ACC112 (cell line): ENCODE results near the gene CEP112.

Source experiments
- H2AFZ ChIP-seq: fragments of 200-600 bp; sonication (generic); one replicate; pipeline ENCODE4 v1.6.0; 2017; ENCODE audit warnings: antibody characterized with exemption, low read length; ENCODE audit not compliant: unreplicated experiment
- H3K27ac ChIP-seq: fragments of 200-600 bp; sonication (generic); 2 replicates; pipeline ENCODE4 v1.5.1; 2014; ENCODE audit warnings: low read depth, mild to moderate bottlenecking, antibody characterized with exemption, low read length, moderate library complexity
- H3K27me3 ChIP-seq: fragments of 200-600 bp; sonication (generic); 2 replicates; pipeline ENCODE4 v1.6.1; 2014; ENCODE audit warnings: mild to moderate bottlenecking, antibody characterized with exemption, low read length, moderate library complexity, mixed read lengths; ENCODE audit not compliant: insufficient read depth
- H3K36me3 ChIP-seq: fragments of 200-600 bp; sonication (generic); 2 replicates; pipeline ENCODE4 v1.6.1; 2016; ENCODE audit warnings: mild to moderate bottlenecking, antibody characterized with exemption, low read length, moderate library complexity, mixed read lengths; ENCODE audit not compliant: insufficient read depth
- H3K4me1 ChIP-seq: fragments of 200-600 bp; sonication (generic); one replicate; pipeline ENCODE4 v1.6.1; 2016; ENCODE audit warnings: low read length, mixed read lengths; ENCODE audit not compliant: insufficient read depth, unreplicated experiment, control insufficient read depth
- H3K4me3 ChIP-seq: fragments of 200-600 bp; sonication (generic); 2 replicates; pipeline ENCODE4 v1.5.1; 2014; ENCODE audit warnings: mild to moderate bottlenecking, low read depth, low read length
- H3K79me2 ChIP-seq: fragments of 200-600 bp; sonication (generic); one replicate; pipeline ENCODE4 v1.6.0; 2016; ENCODE audit warnings: low read length; ENCODE audit not compliant: control insufficient read depth, unreplicated experiment, insufficient read depth

The CEP112 gene

DNA sequence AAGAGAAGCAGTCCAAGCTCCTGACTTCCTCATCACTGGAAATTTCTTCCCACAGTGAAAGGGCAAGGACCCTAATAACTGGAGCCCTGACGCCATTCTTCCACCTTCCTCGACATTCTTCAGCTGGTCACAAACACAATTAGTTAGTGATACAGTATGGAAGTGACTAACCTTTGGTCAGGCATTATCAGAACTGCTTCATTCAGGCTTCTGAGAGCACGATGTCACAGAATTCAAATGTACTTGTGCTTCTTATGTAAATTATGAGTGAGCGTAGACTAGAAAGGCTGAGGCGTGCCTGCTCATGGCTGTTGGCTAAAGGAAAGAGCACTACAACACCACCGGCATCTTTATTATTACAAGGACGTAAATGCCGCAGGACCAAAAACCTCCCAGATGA, 327.5 kb downstream of the CEP112 start:
- Histone ChIP-seq H3K36me3 (no peaks in the 10 kb centered on the region), H3K27me3 (no peaks in the 10 kb centered on the region), H3K79me2 (no peaks in the 10 kb centered on the region), H3K4me3 (no peak overlapping the region), H2AFZ (no peak overlapping the region), H3K27ac (no peak overlapping the region), H3K4me1 (no peaks in the 10 kb centered on the region)

DNA sequence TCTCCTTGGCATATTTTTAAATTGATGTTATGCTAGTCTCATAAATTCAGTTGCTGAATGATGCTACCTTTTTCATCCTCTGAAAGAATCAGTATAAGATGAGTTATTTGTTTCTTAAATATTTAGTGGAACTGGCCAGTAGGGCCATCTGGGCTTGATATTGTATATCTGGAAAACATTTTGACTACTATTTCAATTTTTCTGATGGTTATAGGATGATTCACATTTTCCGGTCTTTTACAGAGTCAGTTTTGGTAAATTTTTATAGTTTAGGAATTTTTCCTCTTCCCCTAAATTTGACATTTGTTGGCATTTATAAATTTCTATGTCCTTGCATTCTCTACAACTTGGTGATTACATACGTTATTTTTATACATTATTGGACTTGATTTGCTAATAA, 334.2 kb downstream of the CEP112 start:
- no peak overlapping the region for H2AFZ ChIP-seq
- no peak overlapping the region for H3K4me3 ChIP-seq
- H3K27me3 ChIP-seq = no peaks in the 10 kb centered on the region
- H3K36me3 ChIP-seq = no peaks in the 10 kb centered on the region
- no peak overlapping the region for H3K27ac ChIP-seq
- H3K79me2 ChIP-seq = no peaks in the 10 kb centered on the region
- peaks cover 5% of the 10 kb centered on the region for H3K4me1 ChIP-seq

DNA sequence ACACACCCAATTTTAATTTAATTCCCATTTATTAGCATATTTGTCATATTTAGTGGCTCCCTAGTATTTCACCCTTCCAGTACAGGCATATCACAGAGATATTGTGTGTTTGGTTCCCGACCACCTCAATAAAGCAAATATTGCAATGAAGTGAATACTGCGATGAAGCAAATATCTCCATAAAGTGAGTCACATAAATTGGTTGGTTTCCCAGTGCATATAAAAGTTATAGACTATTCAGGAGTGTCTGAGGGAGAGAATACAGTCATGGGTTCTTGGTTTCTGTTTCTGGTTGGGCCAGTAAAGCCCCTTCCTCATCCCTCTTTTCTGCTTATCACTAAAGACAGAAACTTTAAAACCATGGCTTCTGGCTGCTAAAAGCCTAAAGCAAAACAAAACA, 335.1 kb downstream of the CEP112 start:
- peaks cover 5% of the 10 kb centered on the region for H3K4me1 ChIP-seq
- no peaks in the 10 kb centered on the region for H3K79me2 ChIP-seq
- H2AFZ ChIP-seq = no peak overlapping the region
- H3K27ac ChIP-seq = no peak overlapping the region
- H3K4me3 ChIP-seq = no peak overlapping the region
- H3K27me3 ChIP-seq = no peaks in the 10 kb centered on the region
- H3K36me3 ChIP-seq = no peaks in the 10 kb centered on the region

DNA sequence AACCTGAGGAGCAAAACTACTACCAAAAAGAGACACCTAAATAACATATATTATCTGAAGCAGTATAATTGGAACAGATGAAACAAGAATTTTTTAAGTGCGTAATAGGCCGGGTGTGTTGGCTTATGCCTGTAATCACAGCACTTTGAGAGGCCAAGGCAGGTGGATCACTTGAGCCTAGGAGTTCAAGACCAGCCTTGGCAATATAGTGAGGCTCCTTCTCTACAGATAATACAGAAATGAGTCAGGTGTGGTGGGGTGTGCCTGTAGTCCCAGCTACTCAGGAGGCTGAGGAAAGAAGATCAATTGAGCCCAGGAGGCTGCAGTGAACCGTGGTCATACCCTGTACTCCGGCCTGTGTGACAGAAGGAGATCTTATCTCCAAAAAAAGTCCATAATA, 336.3 kb downstream of the CEP112 start:
- Histone ChIP-seq H3K4me1 (peaks cover 9% of the 10 kb centered on the region), H2AFZ (no peak overlapping the region), H3K27me3 (no peaks in the 10 kb centered on the region), H3K79me2 (no peaks in the 10 kb centered on the region), H3K27ac (no peak overlapping the region), H3K4me3 (no peak overlapping the region), H3K36me3 (no peaks in the 10 kb centered on the region)

DNA sequence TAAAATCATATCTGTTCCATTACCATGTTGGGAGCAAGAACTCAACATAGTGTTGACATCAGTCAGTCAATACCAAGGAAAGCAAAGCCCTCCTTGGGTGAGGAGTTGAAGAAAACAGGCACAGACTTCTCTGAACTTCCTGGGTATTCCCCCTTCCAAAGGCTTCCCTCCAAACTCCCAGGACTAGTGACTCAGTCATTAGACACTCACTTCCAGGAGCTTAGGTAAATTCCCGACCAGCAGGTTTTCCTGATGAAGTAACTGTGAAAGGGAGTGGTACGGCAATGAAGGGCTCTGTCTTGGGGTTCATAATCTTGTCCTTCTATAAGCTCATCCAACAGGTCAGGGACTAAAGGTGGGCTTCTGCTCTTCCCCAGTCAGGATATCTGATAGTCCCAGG, 336.7 kb downstream of the CEP112 start:
- H2AFZ ChIP-seq = no peak overlapping the region

DNA sequence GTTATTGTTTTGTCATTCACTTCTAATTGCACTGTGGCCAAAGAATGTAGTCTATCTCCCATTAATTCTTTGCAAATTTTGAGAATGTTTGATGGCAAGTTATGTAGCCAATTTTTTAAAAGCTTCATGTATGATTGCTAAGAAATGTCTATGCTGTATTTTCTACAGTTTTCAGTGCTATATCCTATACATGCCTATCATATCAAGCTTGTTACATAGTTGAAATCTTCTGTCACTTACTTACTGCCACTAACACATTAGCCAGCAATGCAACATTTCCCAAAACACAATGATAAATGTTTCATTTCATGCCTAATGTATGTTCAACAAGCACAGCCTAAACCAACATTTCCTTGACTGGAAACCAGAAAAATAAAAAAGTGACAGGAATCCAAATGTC, 338.1 kb downstream of the CEP112 start:
- peaks cover 14% of the 10 kb centered on the region for H3K4me1 ChIP-seq
- no peak overlapping the region for H2AFZ ChIP-seq
- no peak overlapping the region for H3K27ac ChIP-seq
- no peaks in the 10 kb centered on the region for H3K79me2 ChIP-seq
- H3K36me3 ChIP-seq = no peaks in the 10 kb centered on the region
- H3K27me3 ChIP-seq = no peaks in the 10 kb centered on the region
- no peak overlapping the region for H3K4me3 ChIP-seq

More for the DNA sequence above, 336.7 kb downstream of the CEP112 start:
- Histone ChIP-seq H3K79me2 (no peaks in the 10 kb centered on the region), H3K4me3 (no peak overlapping the region), H3K27ac (no peak overlapping the region), H3K36me3 (no peaks in the 10 kb centered on the region), H3K4me1 (peaks cover 12% of the 10 kb centered on the region), H3K27me3 (no peaks in the 10 kb centered on the region)

DNA sequence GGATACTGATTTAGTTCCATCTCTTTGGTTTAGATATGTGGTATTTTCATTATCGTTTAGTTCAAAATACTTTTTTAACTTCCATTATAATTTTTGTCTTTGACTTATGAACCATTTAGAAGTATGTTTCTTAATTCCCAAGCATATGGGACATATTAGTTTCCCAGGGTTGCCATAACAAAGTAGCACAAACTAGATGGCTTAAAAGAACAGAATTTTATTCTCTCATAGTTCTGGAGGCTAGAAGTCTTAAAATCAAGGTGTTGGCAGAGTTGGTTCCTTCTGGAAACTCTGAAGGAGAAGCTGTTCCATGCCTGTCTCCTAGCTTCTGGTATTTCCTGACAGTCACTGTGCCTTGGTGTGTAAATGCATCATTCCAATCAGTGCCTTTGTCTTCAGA, 339.0 kb downstream of the CEP112 start:
- no peaks in the 10 kb centered on the region for H3K27me3 ChIP-seq
- H3K79me2 ChIP-seq = no peaks in the 10 kb centered on the region

DNA sequence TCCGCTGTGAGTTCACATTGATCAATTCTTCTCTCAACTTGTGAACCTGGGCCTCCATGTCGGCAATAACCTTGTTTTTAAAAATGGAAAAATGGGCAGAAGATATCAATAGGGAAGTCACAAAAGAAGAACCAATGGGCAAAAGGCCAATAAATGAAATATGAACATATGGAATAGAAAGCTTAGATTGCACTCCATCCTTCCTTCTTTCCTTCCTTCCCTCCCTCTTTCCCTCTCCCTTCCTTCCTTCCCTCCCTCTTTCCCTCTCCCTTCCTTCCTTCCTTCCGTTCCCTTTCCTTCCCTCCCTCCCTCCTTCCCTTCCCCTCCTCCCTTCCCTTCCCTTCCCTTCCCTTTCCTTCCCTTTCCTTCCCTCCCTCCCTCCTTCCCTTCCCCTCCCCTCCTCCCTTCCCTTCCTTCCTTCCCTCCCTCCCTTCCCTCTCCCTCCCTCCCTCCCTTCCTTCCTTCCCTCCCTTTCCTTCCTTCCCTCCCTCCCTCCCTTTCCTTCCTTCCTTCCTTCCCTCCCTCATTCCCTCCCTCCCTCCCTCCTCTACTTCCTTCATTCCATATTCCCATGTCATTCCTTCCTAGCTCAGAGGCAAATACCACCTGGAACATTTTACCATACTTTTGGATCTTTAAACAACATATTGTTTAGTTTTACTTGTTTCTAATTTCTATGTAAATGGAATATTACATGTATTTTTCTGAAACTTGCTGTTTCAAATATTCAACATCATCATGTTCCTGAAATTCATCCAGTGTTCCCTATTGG, 339.8 kb downstream of the CEP112 start:
- Histone ChIP-seq H3K27me3 (no peaks in the 10 kb centered on the region), H3K4me1 (peaks cover 14% of the 10 kb centered on the region), H3K4me3 (no peak overlapping the region), H2AFZ (no peak overlapping the region), H3K36me3 (no peaks in the 10 kb centered on the region), H3K79me2 (no peaks in the 10 kb centered on the region), H3K27ac (no peak overlapping the region)

More for the DNA sequence above, 339.0 kb downstream of the CEP112 start:
- no peak overlapping the region for H2AFZ ChIP-seq
- peaks cover 14% of the 10 kb centered on the region for H3K4me1 ChIP-seq
- H3K36me3 ChIP-seq = no peaks in the 10 kb centered on the region
- no peak overlapping the region for H3K27ac ChIP-seq
- H3K4me3 ChIP-seq = no peak overlapping the region

DNA sequence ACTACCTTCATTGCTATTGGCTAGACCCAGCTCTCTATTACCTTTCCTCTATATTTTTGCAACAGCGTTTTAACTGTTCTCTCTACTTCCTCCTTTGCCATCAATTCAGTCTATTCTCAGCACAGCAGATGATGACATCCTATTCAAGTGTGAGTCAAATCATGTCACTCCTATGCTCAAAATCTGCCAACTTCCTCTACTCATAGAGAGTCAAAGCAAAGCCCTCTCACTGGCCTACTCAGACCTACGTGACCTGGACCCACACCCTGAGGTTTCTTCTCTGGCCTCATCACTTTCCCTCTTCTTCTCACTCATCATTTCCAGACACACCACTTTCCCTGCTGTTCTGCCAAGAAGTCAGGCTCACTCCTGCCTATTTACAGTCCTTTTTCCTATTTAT, 341.4 kb downstream of the CEP112 start:
- no peak overlapping the region for H2AFZ ChIP-seq
- H3K27ac ChIP-seq = peak overlapping the region; percentile 41

DNA sequence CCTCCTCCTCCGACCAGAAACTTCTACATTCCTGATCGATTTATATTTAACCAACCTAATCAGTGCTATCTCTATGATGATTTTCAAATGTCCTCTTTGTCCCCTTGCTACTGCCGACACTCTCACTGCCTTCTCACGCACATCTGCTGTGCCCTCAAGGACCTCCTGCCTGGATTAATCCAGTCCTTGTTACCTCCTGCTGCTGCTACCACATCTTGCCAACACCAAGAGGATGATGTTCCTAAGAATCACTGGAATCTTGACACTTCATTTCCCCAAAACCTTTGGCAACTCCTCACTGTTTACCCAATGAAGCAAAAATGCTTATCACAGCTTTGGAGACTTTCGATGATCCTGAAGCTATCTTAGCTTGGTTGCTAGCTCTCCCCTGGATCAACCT, 343.2 kb downstream of the CEP112 start:
- Histone ChIP-seq H3K36me3 (no peaks in the 10 kb centered on the region), H3K27ac (no peak overlapping the region), H3K4me1 (peaks cover 9% of the 10 kb centered on the region), H3K27me3 (no peaks in the 10 kb centered on the region), H2AFZ (no peak overlapping the region), H3K79me2 (no peaks in the 10 kb centered on the region), H3K4me3 (no peak overlapping the region)

More for the DNA sequence above, 341.4 kb downstream of the CEP112 start:
- H3K79me2 ChIP-seq = no peaks in the 10 kb centered on the region
- H3K4me1 ChIP-seq = peaks cover 14% of the 10 kb centered on the region
- no peaks in the 10 kb centered on the region for H3K36me3 ChIP-seq
- H3K4me3 ChIP-seq = no peak overlapping the region
- H3K27me3 ChIP-seq = no peaks in the 10 kb centered on the region

DNA sequence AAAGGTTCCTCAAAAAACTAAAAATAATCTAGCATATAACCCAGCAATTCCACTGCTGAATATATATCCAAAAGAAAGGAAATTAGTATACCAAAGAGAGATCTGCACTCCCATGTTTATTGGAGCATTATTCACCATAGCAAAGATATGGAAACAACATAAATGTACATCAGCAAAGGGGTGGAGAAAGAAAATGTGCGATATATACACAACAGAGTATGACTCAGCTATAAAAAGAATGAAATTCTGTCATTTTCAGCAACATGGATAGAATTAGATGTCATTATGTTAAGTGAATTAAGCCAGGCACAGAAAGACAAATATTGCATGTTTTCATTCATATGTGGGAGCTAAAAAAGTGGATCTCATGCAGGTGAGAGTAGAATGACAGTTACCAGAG, 350.8 kb downstream of the CEP112 start:
- Histone ChIP-seq H2AFZ (no peak overlapping the region), H3K4me1 (no peaks in the 10 kb centered on the region), H3K36me3 (no peaks in the 10 kb centered on the region), H3K27ac (no peak overlapping the region), H3K27me3 (no peaks in the 10 kb centered on the region), H3K4me3 (no peak overlapping the region), H3K79me2 (no peaks in the 10 kb centered on the region)
